Vagina (tissue), 2 donors: ENCODE data around the gene P2RY2.

Experiments
- POLR2A ChIP-seq, 2 donors: fragments of 450-650 bp; IDR thresholded peaks; one replicate each; pipeline ENCODE4 v1.6.1; 2017; ENCODE audit warnings: antibody characterized with exemption in 2 of 2, mild to moderate bottlenecking in 2 of 2, moderate library complexity in 2 of 2
- POLR2AphosphoS5 ChIP-seq, 2 donors: sonication (generic); formaldehyde crosslinking; IDR thresholded peaks; one replicate each; pipeline ENCODE4 v1.9.0; 2017; ENCODE audit warnings: antibody characterized with exemption in 2 of 2, mild to moderate bottlenecking in 2 of 2, low read depth in 1 of 2; ENCODE audit not compliant: insufficient read depth in 1 of 2
- TF ChIP-seq, protein P1 (sequence below), 3 experiments: fragments of 450-650 bp in 2 of 3; fragments of 200-600 bp in 1 of 3; sonication (generic) in 1 of 3; IDR thresholded peaks; one replicate each; pipeline ENCODE4 v1.5.1; 2017 to 2019; ENCODE audit warnings: antibody characterized with exemption in 3 of 3, mild to moderate bottlenecking in 2 of 3, moderate library complexity in 2 of 3

DNA sequence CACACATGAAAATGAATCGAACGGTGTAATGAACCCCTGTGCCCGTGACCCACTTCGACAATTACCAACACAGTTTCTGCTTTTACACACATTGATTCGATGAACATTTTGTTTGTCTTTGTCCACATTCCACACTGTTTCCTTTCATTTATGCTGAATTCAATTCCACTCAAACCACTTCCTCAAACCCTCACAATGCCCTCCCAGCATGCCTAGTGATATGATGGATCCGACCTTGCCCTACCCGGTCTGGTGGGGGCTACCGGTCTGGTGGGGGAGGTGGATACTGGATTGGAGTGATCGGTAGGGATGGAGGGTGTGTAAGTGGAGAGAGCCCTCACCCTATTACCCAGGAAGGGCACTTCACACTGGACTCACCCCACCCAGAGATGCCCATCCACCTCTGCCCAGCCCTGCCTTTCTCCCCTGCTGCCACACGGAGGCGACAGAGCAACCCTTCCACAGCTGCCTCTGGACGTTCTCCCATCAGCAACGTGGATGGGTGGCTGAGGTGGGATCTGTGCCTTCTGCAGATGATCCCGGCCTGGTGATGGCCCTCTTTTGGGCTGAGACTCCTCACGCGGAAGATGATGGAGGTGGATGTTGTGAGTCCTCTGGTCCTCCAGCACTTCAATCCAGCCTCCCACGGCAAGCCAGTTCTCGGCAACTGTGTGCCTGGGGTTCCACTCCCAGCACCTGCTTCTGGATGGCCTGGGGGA lies 33.0 kb upstream of the P2RY2 start:
- TF ChIP-seq, protein P1, sequence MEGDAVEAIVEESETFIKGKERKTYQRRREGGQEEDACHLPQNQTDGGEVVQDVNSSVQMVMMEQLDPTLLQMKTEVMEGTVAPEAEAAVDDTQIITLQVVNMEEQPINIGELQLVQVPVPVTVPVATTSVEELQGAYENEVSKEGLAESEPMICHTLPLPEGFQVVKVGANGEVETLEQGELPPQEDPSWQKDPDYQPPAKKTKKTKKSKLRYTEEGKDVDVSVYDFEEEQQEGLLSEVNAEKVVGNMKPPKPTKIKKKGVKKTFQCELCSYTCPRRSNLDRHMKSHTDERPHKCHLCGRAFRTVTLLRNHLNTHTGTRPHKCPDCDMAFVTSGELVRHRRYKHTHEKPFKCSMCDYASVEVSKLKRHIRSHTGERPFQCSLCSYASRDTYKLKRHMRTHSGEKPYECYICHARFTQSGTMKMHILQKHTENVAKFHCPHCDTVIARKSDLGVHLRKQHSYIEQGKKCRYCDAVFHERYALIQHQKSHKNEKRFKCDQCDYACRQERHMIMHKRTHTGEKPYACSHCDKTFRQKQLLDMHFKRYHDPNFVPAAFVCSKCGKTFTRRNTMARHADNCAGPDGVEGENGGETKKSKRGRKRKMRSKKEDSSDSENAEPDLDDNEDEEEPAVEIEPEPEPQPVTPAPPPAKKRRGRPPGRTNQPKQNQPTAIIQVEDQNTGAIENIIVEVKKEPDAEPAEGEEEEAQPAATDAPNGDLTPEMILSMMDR (IDR thresholded peaks at IDR 0.05), result peak; percentile 48 to 70 (median 65)
- no peak for TF ChIP-seq POLR2A (IDR thresholded peaks at IDR 0.05)
- no peak for TF ChIP-seq POLR2AphosphoS5 (IDR thresholded peaks at IDR 0.05; ENCODE audit: insufficient read depth in 1 of 2, low read depth in 1 of 2)
